ENCODE results near the gene KCNQ2. TPM values are rescaled to one million over a fixed set of nuclear protein-coding genes. Genes with fewer than 3 reads are reported as not detected.

KCNQ2 gene
- total RNA-seq, 2 donors from 2014 or later: 0.19 to 0.27 TPM

DNA sequence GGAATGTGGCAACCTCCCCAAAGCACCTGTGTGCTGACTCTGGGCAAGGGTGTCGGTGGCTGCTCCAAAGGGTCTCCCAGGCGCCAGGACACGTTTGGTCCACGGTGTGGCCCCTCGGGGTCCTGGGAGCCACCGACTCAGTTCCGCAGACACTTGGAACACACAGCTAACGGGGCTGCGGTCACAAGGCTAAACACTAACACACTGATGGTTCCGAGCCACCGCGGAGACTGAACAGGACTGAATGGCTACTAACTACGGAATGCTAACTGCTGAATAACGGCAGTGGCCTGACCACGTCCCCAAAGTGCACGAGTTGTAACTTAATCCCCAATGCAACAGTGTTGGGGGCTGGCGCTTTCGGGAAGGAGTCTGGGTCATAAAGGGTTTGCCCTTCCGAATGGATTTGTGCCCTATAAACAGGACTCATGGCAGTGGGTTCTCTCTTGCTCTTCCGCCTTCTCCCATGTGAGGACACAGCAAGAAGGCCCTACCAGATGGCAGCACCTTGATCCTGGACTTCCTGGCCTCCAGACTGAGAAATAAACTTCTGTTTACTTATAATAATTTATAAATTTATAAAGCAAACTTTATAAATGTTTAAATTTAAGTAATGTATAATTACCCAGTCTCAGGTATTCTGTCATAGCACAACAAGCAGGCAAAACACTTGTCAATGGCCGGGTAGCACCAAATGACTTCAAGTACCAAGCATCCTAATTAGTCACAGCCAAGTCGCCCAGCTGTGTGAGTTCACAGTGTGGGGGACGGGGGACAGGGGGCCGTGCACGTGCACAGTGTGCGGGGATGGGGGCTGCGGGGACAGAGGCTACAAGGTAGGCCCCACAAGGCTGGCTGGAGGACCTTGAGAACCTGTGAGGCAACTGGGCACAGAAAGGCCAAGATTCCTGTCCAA, 28.7 kb upstream of the KCNQ2 start:
- Histone ChIP-seq H3K4me1 (peaks cover 3% of the 10 kb centered on the region), H3K36me3 (no peaks in the 10 kb centered on the region), H3K9ac (ENCODE audit: low read depth in 2 of 2, low read length in 2 of 2) (no peak overlapping the region), H3K27ac (no peak overlapping the region), H3K27me3 (peaks cover 49% of the 10 kb centered on the region), H3K9me3 (no peaks in the 10 kb centered on the region), H3K4me3 (no peak overlapping the region)
- DNase-seq: no peak
- TF ChIP-seq, protein P1, sequence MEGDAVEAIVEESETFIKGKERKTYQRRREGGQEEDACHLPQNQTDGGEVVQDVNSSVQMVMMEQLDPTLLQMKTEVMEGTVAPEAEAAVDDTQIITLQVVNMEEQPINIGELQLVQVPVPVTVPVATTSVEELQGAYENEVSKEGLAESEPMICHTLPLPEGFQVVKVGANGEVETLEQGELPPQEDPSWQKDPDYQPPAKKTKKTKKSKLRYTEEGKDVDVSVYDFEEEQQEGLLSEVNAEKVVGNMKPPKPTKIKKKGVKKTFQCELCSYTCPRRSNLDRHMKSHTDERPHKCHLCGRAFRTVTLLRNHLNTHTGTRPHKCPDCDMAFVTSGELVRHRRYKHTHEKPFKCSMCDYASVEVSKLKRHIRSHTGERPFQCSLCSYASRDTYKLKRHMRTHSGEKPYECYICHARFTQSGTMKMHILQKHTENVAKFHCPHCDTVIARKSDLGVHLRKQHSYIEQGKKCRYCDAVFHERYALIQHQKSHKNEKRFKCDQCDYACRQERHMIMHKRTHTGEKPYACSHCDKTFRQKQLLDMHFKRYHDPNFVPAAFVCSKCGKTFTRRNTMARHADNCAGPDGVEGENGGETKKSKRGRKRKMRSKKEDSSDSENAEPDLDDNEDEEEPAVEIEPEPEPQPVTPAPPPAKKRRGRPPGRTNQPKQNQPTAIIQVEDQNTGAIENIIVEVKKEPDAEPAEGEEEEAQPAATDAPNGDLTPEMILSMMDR (IDR thresholded peaks at IDR 0.05): no peak
- intact Hi-C loops (cut with DNase I): no loop called here

GRCh38 chr20:63500151-63500901, 27.9 kb upstream of the KCNQ2 start:
- Histone ChIP-seq H3K9ac (ENCODE audit: low read depth in 2 of 2, low read length in 2 of 2) (no peak overlapping the region), H3K27ac (no peak overlapping the region), H3K4me1 (peaks cover 3% of the 10 kb centered on the region), H3K9me3 (no peaks in the 10 kb centered on the region), H3K27me3 (peaks cover 49% of the 10 kb centered on the region), H3K36me3 (no peaks in the 10 kb centered on the region), H3K4me3 (no peak overlapping the region)
- DNase-seq: no peak
- intact Hi-C loops (cut with DNase I): no loop called here
- TF ChIP-seq, protein P1 (IDR thresholded peaks at IDR 0.05): no peak

DNA sequence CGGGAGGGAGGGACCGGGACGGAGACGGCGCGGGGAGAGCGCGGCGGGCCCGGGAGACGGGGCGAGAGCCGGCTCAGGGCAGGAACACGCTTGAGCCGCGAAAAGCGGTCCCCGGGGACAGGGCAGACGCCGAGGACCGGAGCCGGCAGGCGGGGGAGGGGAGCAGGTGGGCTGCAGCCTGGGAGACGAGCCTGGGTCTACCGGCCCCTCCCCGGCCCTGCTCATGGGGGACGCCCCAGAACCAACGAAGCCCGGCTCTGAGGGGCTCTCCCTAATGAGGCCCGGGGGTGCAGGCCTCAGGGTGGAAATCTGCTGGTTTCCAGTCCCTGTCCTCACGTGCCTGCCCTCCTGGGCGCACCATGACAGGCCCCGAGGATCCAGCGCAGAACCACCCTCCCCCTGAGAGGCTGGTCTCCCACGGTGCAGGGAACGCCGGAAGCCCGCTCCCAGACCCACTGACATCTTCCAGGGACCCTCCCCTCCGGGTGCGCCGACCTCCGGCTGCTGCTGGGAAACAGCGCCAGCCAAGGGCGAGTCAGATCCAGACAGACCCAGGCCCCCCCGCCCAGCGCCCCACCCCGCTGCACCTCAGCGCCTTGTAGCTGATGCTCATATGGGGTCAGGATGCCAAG, 27.0 kb upstream of the KCNQ2 start:
- TF ChIP-seq, protein P1 (IDR thresholded peaks at IDR 0.05): no peak
- no peak overlapping the region for H3K27ac ChIP-seq
- no peak overlapping the region for H3K9ac ChIP-seq (ENCODE audit: low read depth in 2 of 2, low read length in 2 of 2)
- H3K27me3 ChIP-seq: peaks cover 49% of the 10 kb centered on the region
- DNase-seq: no peak
- H3K4me3 ChIP-seq: no peak overlapping the region
- peaks cover 3% of the 10 kb centered on the region for H3K4me1 ChIP-seq
- no peaks in the 10 kb centered on the region for H3K9me3 ChIP-seq
- no peaks in the 10 kb centered on the region for H3K36me3 ChIP-seq
- intact Hi-C loops (cut with DNase I): no loop called here

DNA sequence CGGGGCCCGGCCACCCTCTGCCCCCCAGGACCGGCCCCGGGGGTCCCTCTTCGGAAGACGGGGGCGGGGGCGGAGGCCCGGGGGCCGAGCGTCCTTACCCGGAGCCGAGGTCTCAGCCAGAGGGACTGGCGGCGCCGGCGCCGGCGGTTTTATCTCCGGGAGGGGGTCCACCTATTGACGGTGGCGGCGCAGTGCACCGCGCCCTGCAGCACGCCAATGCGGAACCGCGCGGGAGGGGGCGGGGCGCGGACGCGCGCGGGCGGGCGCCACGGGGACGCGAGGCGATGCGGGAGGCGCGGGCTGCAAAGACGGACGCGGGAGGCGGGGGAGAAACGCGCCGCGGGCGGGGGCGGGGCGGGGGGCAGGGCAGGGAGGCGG, 26.5 kb upstream of the KCNQ2 start, which contains the start of gene EEF1A2:
EEF1A2 (minus strand) TSS at position 124 of the 378 bp plus-strand sequence. CDS start 1,320 bp downstream, outside the sequence.
- Histone ChIP-seq H3K4me3 (no peak within 1 kb of the TSS), H3K27ac (no peak within 1 kb of the TSS), H3K4me1 (peaks cover 3% of the 10 kb centered on the region), H3K9me3 (no peaks in the 10 kb centered on the region), H3K36me3 (no peaks in the 10 kb centered on the region), H3K9ac (ENCODE audit: low read depth in 2 of 2, low read length in 2 of 2) (no peak within 1 kb of the TSS), H3K27me3 (peaks cover 49% of the 10 kb centered on the region)
- intact Hi-C loops (cut with DNase I): no loop called here
- DNase-seq: no peak
- TF ChIP-seq, protein P1 (IDR thresholded peaks at IDR 0.05): no peak
